ENCODE measurements around the gene DLGAP1.

GRCh38 chr18:4157352-4157751, 297.8 kb downstream of the DLGAP1 start:
- TF ChIP-seq ZNF274 (IDR thresholded peaks at IDR 0.05; ENCODE audit: low read depth, low read length) = no peak
- no peak for TF ChIP-seq YY1 (IDR thresholded peaks at IDR 0.05; ENCODE audit: insufficient read depth, insufficient read length)
- TF ChIP-seq SUZ12 (IDR thresholded peaks at IDR 0.05; ENCODE audit: extremely low read depth, insufficient read depth, insufficient read length) = no peak
